A673 (cell line): Measurements from ENCODE around the gene FCN3. TPM values are rescaled to one million over a fixed set of nuclear protein-coding genes. Genes with fewer than 3 reads are reported as not detected.

Experiments
- BruUV-seq: library from RNA; stranded (reverse); fragments of 400-500 nt; replicated peaks from 2 replicates; lab custom pipeline; 2021; lab: Mats Ljungman, UMichigan
- CTCF ChIA-PET: fragments of 300-600 bp; sonication (Branson Sonifier 250); formaldehyde crosslinking; loops from one replicate; lab custom pipeline; 2022; ENCODE audit warnings: antibody characterized with exemption; lab: Charles Lee
- POLR2A ChIA-PET: fragments of 300-600 bp; sonication (Branson Sonifier 250); formaldehyde crosslinking; loops from one replicate; lab custom pipeline; 2022; ENCODE audit warnings: antibody characterized with exemption; ENCODE audit not compliant: low non-redundant PET; lab: Charles Lee
- DNase-seq: peaks from one replicate; pipeline ENCODE4 v3.0.0-alpha.2; 2015; ENCODE audit warnings: low spot score
- H3K27ac ChIP-seq: fragments of 200-600 bp; sonication (generic); 2 replicates; pipeline ENCODE4 v1.5.1; 2016; ENCODE audit warnings: mixed run types, low read depth, mild to moderate bottlenecking, mixed read lengths, antibody characterized with exemption, low read length; ENCODE audit not compliant: poor library complexity, severe bottlenecking
- H3K27me3 ChIP-seq: fragments of 200-600 bp; sonication (generic); replicated peaks from 2 replicates; pipeline ENCODE4 v1.6.1; 2017; ENCODE audit warnings: mixed run types, low read depth, mild to moderate bottlenecking, mixed read lengths, antibody characterized with exemption, low read length; ENCODE audit not compliant: insufficient read depth, poor library complexity
- H3K36me3 ChIP-seq: fragments of 200-600 bp; sonication (generic); 2 replicates; pipeline ENCODE4 v1.6.1; 2016; ENCODE audit warnings: mixed run types, mild to moderate bottlenecking, mixed read lengths, antibody characterized with exemption, low read length; ENCODE audit not compliant: insufficient read depth, poor library complexity, severe bottlenecking
- H3K4me1 ChIP-seq: fragments of 200-600 bp; sonication (generic); 2 replicates; pipeline ENCODE4 v1.6.1; 2017; ENCODE audit warnings: mixed run types, mild to moderate bottlenecking, mixed read lengths, antibody characterized with exemption, low read length; ENCODE audit not compliant: insufficient read depth, poor library complexity, severe bottlenecking
- H3K4me3 ChIP-seq: fragments of 200-600 bp; sonication (generic); 2 replicates; pipeline ENCODE4 v1.5.1; 2016; ENCODE audit warnings: low read depth, mixed run types, mild to moderate bottlenecking, mixed read lengths, low read length; ENCODE audit not compliant: poor library complexity, severe bottlenecking
- H3K9me3 ChIP-seq: fragments of 200-600 bp; sonication (generic); 2 replicates; pipeline ENCODE4 v1.6.1; 2016; ENCODE audit warnings: mixed run types, low read depth, mild to moderate bottlenecking, mixed read lengths, antibody characterized with exemption, low read length; ENCODE audit not compliant: poor library complexity, severe bottlenecking
- CTCF ChIP-seq: fragments of 300-800, 200-600 bp; sonication (generic); conservative IDR thresholded peaks from 2 replicates; pipeline ENCODE4 v1.5.1; 2017; ENCODE audit warnings: low read depth, mild to moderate bottlenecking, antibody characterized with exemption, low read length, moderate library complexity, mixed read lengths
- EZH2 ChIP-seq: fragments of 200-600 bp; sonication (generic); IDR thresholded peaks from 2 replicates; pipeline ENCODE4 v1.6.1; 2017; ENCODE audit warnings: borderline replicate concordance, low read depth, mild to moderate bottlenecking, mixed read lengths, antibody characterized with exemption, low read length; ENCODE audit not compliant: poor library complexity, severe bottlenecking
- intact Hi-C: fragments of 100-400 bp; cut with micrococcal nuclease; formaldehyde crosslinking; loops from one replicate; pipeline ENCODE4 v1.10.0; 2022; ENCODE audit not compliant: unreplicated experiment
- total RNA-seq: library from RNA; stranded (reverse); gene quantifications from 2 replicates; pipeline ENCODE4 v1.2.3, GENCODE V29; 2021

The FCN3 gene
- total RNA-seq, 1 experiment from 2014 or later = not detected

GRCh38 chr1:27353629-27354028 lies 21.0 kb downstream of the FCN3 start:
- ChIA-PET CTCF (no interaction called here), POLR2A (no interaction called here)
- Histone ChIP-seq H3K27me3 (no peaks in the 10 kb centered on the region), H3K9me3 (no peaks in the 10 kb centered on the region), H3K4me1 (no peaks in the 10 kb centered on the region), H3K27ac (no peak overlapping the region), H3K36me3 (no peaks in the 10 kb centered on the region), H3K4me3 (no peak overlapping the region)
- TF ChIP-seq EZH2 (no peak), CTCF (no peak)
- BruUV-seq = no TSS peak
- no peak for DNase-seq
- intact Hi-C loops = no loop called here

GRCh38 chr1:27353166-27353565 lies 21.5 kb downstream of the FCN3 start:
- H3K4me1 ChIP-seq = no peaks in the 10 kb centered on the region

GRCh38 chr1:27351541-27352107 lies 23.0 kb downstream of the FCN3 start:
- no peaks in the 10 kb centered on the region for H3K36me3 ChIP-seq
- H3K9me3 ChIP-seq = no peaks in the 10 kb centered on the region
- intact Hi-C loops = no loop called here
- TF ChIP-seq CTCF (no peak), EZH2 (no peak)
- no TSS peak for BruUV-seq
- DNase-seq = no peak
- H3K27me3 ChIP-seq = no peaks in the 10 kb centered on the region
- CTCF ChIA-PET = no interaction called here
- POLR2A ChIA-PET = interaction anchor here (0.6 kb wide), 1 partner anchor 11 kb away, joined by 5 read pairs; no protein-coding TSS in a partner anchor
- H3K27ac ChIP-seq = no peak overlapping the region
- H3K4me3 ChIP-seq = no peak overlapping the region
- no peaks in the 10 kb centered on the region for H3K4me1 ChIP-seq

More at GRCh38 chr1:27353166-27353565, 21.5 kb downstream of the FCN3 start:
- ChIA-PET CTCF (no interaction called here), POLR2A (no interaction called here)
- no peak for DNase-seq
- H3K36me3 ChIP-seq = no peaks in the 10 kb centered on the region
- H3K27ac ChIP-seq = no peak overlapping the region
- no peak overlapping the region for H3K4me3 ChIP-seq
- H3K27me3 ChIP-seq = no peaks in the 10 kb centered on the region
- TF ChIP-seq CTCF = no peak
- TF ChIP-seq EZH2 = no peak
- intact Hi-C loops = no loop called here
- no peaks in the 10 kb centered on the region for H3K9me3 ChIP-seq
- BruUV-seq = no TSS peak
